WI38 (cell line): Measurements from ENCODE around the gene DENND1C.

Experiments used
- H3K4me3 ChIP-seq: 2 replicates; pipeline ENCODE4 v1.5.1; 2011; ENCODE audit warnings: low read depth, mild to moderate bottlenecking, control low read depth, low read length
- CTCF ChIP-seq: IDR thresholded peaks from 2 replicates; pipeline ENCODE4 v1.5.1; 2012; ENCODE audit warnings: low read depth, mild to moderate bottlenecking, control low read depth, low read length

DENND1C gene

GRCh38 chr19:6481541-6482342, at the start of gene DENND1C:
DENND1C (minus strand) TSS chr19:6481787; CDS start chr19:6481695, 92 bp downstream.
- H3K4me3 ChIP-seq: no peak within 1 kb of the TSS
- peak; percentile 41; the same call in 1 of the 2 replicates for TF ChIP-seq CTCF

- H3K4me3 ChIP-seq: peak within 1 kb of the TSS; percentile 56
Observed at GRCh38 chr19:6530386-6531162, 49.0 kb upstream of the DENND1C start, which contains the start of gene TNFSF9. TNFSF9 (plus strand) TSS chr19:6531026; CDS start chr19:6531037, 11 bp downstream.

GRCh38 chr19:6529937-6530385, 48.4 kb upstream of the DENND1C start:
- peak overlapping the region; percentile 56 for H3K4me3 ChIP-seq
- no peak for TF ChIP-seq CTCF

More at GRCh38 chr19:6530386-6531162, 49.0 kb upstream of the DENND1C start, which contains the start of gene TNFSF9:
- TF ChIP-seq CTCF: no peak

- no peak for TF ChIP-seq CTCF
- H3K4me3 ChIP-seq: no peak overlapping the region
Observed at GRCh38 chr19:6529351-6529750, 47.8 kb upstream of the DENND1C start.

GRCh38 chr19:6528544-6529121, 47.0 kb upstream of the DENND1C start:
- H3K4me3 ChIP-seq: no peak overlapping the region
- TF ChIP-seq CTCF: no peak

- H3K4me3 ChIP-seq: no peak overlapping the region
Observed at GRCh38 chr19:6527893-6528543, 46.4 kb upstream of the DENND1C start.

More at GRCh38 chr19:6527893-6528543, 46.4 kb upstream of the DENND1C start:
- TF ChIP-seq CTCF: no peak
